Measurements from ENCODE around the gene DYNC1I1.

DNA sequence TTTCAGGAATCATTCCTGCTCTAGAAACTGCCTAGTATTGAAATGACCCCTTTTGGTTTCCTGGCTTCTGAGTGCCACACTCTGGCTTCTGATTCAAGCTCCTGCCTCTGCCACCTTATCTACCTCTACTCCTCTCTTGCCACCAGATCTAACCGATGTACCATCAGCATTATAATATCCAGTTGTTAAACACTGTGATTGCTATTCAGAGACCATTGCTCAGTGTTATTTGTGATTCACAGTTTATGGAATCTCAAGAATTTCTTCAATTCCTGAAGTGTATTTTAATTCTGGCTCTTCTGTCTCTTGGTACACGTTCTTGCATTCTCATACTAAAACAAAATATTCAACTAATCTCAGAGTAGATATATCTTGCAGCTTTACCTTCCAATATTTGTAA is 88.7 kb downstream of the DYNC1I1 start:
- TF ChIP-seq, protein P1, sequence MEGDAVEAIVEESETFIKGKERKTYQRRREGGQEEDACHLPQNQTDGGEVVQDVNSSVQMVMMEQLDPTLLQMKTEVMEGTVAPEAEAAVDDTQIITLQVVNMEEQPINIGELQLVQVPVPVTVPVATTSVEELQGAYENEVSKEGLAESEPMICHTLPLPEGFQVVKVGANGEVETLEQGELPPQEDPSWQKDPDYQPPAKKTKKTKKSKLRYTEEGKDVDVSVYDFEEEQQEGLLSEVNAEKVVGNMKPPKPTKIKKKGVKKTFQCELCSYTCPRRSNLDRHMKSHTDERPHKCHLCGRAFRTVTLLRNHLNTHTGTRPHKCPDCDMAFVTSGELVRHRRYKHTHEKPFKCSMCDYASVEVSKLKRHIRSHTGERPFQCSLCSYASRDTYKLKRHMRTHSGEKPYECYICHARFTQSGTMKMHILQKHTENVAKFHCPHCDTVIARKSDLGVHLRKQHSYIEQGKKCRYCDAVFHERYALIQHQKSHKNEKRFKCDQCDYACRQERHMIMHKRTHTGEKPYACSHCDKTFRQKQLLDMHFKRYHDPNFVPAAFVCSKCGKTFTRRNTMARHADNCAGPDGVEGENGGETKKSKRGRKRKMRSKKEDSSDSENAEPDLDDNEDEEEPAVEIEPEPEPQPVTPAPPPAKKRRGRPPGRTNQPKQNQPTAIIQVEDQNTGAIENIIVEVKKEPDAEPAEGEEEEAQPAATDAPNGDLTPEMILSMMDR (IDR thresholded peaks at IDR 0.05): no peak
- TF ChIP-seq TAF1 (IDR thresholded peaks at IDR 0.05; ENCODE audit: borderline replicate concordance, low read depth, low read length): no peak
- no peak for TF ChIP-seq SIN3A (IDR thresholded peaks at IDR 0.05; ENCODE audit: borderline replicate concordance, low read depth, low read length)
- no peak for TF ChIP-seq EZH2phosphoT487 (IDR thresholded peaks at IDR 0.05; ENCODE audit: borderline replicate concordance, low read depth)
- TF ChIP-seq POLR2AphosphoS5 (IDR thresholded peaks at IDR 0.05; ENCODE audit: low read depth, low read length): no peak
- no peak for TF ChIP-seq MAX (IDR thresholded peaks at IDR 0.05; ENCODE audit: low read depth)
- no peak for TF ChIP-seq FOXJ3 (CRISPR knock-in tag; IDR thresholded peaks at IDR 0.05)
- no peak for TF ChIP-seq MXI1 (IDR thresholded peaks at IDR 0.05; ENCODE audit: low read depth, low read length)
- no peak for TF ChIP-seq SMC3 (IDR thresholded peaks at IDR 0.05; ENCODE audit: low read depth, low read length)
- no peak for TF ChIP-seq EP300 (IDR thresholded peaks at IDR 0.05; ENCODE audit: borderline replicate concordance in 1 of 2, low read depth in 1 of 2, low read length in 1 of 2)
- TF ChIP-seq FOSL2 (IDR thresholded peaks at IDR 0.05; ENCODE audit: borderline replicate concordance, low read depth): no peak
- no peak for TF ChIP-seq JUND (IDR thresholded peaks at IDR 0.05)
